Urothelium cell line (cell line): ENCODE results near the gene PRKCE.
"Not testable (repeated sequence)": the region's sequence is repeated elsewhere in the genome, so short reads cannot be mapped to it uniquely, and the experiment has no call there.

Experiments
- DNase-seq: peaks from one replicate; pipeline ENCODE4 v3.0.0; 2011; ENCODE audit warnings: low spot score, mixed read lengths
- FAIRE-seq: peaks from 2 replicates; lab custom pipeline; 2011; peaks lifted over from hg19 to GRCh38; lab: Jason Lieb, UNC

The PRKCE gene

DNA sequence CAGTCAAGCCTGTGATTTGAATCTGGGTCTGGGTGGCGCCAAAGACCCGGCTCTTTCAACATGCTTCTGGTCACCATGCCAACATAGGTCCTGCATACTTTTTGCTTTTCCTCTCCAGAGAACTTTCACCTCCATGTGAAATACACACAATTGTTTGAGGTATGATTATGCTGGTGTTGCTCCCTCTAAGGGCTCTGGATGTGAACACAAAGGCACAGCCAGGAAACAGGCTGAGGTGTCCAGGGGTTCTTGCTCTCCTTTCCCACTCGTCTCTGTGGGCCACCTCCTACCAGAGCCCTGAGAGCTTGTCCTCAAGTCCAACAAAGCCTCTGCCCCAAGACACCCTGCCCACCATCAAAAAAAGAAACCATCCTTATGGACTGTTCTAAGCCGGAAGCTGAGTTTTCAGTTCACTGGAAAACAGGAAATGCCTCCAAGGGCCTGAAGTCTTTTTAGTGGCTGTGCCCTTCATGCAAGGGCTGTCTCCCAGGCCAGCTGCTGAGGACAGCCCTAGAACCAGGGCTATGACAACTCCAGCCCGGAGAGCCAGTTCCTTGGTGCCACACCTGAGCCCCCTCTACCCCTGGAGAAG lies 545.5 kb downstream of the PRKCE start:
- DNase-seq (no peak), FAIRE-seq (no peak)

DNA sequence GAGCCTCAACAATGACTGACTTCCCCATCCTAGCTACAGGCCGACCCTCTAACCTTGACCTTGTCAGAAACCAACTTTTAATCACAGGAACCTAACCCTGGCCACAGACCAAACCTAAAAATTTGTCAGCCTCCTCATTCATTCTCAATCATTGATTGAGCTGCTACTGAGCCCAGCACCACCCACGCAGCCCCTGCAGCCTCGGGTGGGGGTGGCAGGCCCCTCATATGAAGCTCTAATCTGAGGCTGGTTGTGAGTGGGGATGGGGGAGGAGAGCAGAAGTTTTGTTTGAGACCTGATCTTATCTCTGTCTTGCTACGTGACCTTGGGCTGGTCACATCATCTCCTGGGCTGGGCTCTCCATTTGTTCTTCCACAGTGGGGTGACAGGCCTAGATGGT lies 546.2 kb downstream of the PRKCE start:
- FAIRE-seq (no peak), DNase-seq (no peak)

DNA sequence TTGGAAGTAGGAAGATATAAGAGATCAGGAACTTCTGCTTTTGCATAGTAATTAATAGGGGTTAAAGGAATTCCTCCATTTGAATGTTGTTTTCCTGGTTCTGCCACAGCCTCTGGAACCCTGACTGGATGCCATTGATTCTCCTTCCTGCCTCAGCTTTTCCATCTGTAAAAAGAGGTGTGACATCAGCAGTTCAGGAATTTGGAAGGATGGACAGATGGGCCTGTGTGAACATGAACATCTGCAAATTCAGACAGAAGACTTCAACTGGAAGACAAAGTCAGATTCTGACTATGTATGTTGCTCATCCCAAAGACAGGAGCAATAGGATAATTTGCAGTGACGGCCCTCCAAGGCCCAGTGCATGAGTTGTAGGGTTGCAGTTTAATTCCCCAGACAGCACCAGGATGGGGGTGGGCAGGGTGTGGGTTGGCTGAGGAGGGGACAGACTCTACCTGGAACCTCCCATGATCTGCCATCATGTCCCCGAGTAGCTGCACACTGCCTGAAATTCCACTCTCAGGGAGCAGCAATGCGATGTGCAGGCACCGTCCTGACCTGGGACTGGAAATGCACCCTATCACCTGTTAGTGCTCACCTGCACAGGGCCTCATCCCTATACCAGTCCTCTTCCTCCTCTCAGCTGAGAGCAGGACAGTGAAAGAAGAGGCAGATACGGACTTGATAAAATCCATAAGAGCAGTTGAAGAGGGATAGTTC lies 546.8 kb downstream of the PRKCE start:
- no peak for DNase-seq
- no peak for FAIRE-seq

DNA sequence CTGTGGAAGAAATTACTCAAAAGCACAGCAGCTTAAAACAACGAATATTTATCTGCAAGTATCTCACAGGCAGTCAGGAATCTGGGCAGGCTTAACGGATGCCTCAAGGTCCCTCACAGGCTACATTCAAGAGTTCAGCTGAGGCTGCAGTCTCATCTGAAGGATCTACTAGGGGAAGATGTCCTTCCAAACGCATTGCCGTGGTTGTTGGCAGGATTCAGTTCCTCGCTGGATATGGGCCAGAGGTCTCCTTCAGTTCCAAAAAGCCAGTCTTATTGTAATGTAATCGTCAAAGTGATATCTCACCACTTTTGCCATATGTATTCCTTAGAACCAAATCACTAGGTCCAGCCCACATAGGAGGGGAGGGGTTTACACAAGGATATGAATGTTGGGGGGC lies 547.5 kb downstream of the PRKCE start:
- DNase-seq (no peak), FAIRE-seq (no peak)

DNA sequence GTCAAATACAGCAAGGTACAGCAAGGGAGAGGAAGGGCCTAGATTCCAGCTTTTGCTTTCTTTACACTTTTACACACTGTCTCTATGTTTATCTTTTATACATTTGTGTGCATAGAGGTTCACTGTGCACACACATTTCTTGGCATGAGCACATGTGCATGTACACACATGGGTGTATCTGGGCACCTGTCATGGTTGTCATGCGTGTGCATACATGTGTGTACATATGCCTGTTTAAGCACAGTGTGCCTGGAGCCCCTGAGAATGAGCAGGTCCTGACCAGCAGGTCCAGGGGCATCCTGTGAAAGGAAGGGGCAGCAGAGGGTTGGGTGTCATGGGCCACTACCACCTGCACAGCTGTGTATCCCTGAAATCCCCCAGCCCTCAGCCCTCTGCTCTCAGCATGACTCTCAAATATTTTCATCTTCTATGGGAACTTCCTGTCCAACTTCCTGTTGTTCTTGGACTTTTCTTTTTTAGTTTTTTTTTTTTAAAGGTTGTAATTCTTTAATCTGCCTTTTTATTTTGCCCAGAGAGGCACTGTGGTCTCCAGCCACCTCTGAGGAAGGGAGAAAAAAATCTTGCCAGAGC lies 548.7 kb downstream of the PRKCE start:
- DNase-seq (no peak), FAIRE-seq (no peak)

DNA sequence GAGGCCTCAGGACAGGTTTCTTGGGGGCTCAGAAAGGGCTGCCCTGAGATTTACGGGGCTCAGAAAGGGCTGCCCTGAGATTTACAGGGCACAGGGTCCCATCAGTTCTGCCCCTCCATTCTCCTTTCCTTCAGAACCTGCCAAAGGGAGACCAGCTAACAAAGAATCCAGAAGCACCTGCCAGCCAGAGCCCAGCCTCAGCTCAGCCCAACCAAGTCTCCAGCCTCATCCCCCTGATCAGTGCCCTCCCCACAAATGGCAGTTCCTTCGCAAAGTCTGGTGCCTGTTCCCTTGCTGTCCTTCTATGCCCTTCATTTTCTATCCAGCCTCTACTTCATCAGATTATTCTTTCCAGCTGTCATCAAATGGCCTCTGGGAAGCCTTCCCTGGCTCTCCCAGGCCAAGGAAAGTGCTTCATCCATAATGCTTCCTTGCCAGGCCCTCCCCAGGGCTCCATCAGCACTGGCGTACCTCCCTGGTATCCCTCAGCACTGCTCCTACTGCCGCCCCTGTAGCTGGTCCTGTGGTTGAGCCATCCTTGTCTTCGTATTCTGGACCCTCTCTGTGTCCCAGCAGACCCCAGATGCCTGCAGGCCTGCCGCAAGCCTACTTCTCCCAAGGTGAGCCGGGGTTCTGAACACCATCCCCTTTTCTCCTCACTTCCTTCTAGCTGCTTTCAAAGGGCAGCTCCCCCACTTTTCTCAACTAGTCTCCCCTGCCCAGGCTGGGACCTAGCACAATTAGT lies 549.6 kb downstream of the PRKCE start:
- no peak for DNase-seq
- FAIRE-seq, result no peak

DNA sequence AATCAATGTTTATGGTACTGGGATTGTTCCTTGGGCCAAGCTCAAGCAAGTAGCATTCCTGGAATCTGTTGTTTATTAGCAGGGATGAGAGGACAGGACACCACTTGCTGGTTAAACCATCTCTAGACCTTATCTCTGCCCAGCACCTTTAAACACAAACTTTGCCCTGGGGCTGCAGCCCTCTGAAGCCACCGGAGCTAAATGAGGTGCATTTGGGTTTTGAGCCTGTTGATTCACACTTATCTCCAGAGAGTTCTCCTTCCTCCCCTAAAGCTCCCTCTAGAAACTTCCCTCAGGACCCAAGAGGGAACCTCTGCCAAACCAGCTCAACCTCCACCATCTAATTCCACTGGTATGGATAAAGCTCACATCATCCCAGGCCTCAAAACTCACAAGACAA lies 551.0 kb downstream of the PRKCE start:
- FAIRE-seq, result no peak

DNA sequence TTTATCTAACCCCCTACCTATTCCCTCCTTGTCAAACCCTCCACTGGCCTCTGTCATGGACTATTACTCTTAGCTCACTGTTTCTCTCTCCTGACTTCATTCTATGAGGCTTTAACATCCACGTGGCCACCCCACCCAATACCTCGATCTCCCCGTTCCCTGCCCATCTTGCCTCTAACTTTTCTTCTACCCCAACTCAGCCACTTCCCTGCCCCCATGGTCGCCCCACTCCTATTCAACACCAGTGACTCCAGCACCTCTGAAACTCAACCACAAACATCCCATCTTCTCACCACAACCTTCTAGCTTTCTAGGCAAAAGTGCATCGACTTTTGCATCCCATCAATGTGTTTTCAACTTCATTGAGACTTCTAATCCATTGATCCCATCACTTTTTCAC lies 551.5 kb downstream of the PRKCE start:
- DNase-seq, result no peak
- FAIRE-seq, result no peak

More for the DNA sequence above, 551.0 kb downstream of the PRKCE start:
- DNase-seq, result no peak

DNA sequence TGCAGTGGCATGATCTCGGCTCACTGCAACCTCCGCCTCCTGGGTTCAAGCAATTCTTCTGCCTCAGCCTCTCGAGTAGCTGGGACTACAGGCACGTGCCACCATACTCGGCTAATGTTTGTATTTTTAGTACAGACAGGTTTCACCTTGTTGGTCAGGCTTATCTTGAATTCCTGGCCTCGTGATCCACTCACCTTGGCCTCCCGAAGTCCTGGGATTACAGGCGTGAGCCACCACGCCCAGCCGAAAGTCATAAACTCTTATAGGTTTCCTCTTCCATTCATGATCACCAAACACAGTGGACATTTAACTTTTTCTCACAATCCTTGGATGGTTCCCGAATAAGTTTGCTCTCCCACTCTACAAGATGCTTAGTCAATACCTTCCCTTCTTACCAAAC lies 552.2 kb downstream of the PRKCE start:
- not testable (repeated sequence) for FAIRE-seq

DNA sequence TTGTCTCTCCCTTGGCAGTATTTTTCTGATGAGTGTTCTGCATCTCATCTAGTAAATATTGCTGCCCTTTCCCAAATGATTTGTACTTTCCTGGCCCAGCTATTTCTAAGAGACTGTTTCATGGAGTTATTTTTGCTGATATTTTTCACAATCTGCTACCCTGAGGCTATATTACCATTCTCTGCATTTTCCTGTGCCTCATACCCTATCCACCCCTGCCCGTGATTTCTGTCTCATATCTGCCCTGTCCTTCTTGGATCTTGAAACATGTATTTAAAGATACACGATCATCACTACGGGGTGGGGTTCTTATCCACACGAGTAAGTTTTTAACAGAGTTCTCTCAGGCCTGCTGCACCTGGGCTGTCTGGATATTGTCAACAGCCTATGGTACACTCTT lies 556.1 kb downstream of the PRKCE start:
- DNase-seq (no peak), FAIRE-seq (no peak)

More for the DNA sequence above, 552.2 kb downstream of the PRKCE start:
- DNase-seq, result not testable (repeated sequence)

DNA sequence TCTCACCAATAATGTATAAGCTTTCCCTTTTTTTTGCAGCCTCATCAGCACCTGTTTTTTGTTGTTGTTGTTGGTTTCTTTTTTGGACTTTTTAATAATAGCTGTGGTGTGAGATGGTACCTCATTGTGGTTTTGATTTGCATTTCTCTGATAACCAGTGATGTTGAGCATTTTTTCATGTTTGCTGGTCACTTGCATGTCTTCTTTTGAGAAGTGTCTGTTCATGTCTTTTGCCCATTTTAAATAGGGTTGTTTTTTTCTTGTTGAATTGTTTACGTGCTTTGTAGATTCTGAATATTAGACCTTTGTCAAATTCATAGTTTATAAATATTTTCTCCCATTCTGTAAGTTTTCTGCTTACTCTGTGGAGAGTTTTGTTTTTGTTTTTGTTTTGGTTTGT lies 557.3 kb downstream of the PRKCE start:
- DNase-seq (no peak), FAIRE-seq (no peak)

DNA sequence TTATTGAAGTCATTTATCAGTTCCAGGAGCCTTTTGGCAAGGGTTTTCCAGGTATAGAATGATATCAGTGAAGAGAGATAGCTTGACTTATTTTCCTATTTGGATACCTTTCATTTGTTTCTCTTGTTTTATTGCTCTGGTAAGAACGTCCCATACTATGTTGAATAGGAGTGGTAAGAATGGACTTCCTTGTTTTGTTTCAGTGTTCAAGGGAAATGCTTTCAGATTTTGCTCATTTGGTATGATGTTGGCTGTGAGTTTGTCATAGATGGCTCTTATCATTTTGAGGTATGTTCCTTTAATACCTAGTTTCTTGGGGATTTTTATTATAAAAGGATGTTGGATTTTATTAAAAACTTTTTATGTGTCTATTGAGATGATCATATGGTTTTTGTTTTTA lies 558.6 kb downstream of the PRKCE start:
- DNase-seq, result no peak
- no peak for FAIRE-seq

DNA sequence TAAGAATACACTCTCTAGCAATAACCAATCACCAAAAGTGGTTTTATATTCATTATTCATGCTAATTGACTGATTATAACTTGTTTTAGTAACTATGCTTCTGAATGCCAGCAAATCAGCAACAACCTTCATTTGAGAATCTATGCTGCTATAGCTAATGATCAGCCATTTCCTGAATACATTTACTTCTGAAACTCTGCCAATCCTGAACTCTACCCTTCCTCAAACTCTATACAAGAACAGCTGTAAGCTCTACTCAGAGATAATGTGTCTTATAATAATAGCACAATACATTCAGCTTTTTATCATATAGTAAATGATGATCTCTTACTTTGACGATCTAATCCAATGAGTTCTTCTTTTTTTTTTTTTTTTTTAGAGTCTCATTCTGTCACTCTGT lies 560.0 kb downstream of the PRKCE start:
- FAIRE-seq, result no peak
- no peak for DNase-seq

DNA sequence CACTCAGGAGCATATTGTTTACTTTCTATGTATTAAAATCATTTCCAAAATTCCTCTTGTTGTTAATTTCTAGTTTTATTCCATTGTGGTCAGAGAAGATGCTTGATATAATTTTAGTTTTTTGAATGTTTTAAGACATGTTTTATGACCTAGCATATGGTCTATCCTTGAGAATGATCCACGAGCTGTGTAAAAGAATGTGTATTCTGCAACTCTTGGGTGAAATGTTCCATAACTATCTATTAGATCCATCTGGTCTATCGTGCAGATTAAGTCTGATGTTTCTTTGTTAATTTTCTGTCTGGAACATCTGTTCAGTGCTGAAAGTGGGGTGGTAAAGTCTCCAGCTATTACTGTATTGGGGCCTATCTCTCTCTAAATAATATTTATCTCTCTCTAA lies 562.4 kb downstream of the PRKCE start:
- FAIRE-seq (no peak), DNase-seq (no peak)

DNA sequence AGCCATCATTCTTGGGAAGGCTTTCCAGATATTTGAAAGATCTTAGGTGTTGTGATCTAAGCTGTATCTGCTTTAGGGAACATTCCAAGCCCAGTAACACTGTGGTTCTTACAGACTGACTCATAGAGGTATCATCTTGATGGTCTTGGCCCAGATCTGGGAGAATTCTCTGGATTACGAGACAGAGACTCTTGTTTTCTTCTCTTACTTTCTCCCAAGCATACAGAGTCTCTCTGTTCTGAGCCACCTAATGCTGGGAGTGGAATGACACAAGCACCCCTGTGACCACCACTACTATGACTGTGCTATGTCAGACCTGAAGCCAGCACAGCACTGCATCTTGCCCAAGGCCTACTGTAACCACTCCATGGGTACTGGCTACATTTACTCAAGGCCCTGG lies 564.7 kb downstream of the PRKCE start:
- DNase-seq, result no peak

DNA sequence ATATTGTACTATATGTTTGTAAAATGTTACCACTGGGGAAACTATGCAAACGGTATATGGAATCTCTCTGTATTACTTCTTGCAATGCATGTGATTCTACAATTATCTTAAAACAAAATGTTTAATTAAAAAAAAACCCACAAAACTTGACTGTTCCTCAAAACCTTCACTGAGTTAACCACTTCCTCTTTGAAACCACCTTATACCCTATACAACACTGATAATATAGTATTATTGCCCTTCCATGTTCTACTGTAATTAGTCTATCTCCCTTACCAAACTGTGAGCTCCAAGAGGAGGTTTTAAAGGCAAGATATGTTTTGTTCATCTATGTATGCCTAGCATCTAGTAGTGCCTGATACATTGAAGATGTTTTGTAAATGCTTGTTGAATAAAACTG lies 572.0 kb downstream of the PRKCE start:
- DNase-seq, FAIRE-seq: not testable (repeated sequence)

More for the DNA sequence above, 564.7 kb downstream of the PRKCE start:
- no peak for FAIRE-seq

DNA sequence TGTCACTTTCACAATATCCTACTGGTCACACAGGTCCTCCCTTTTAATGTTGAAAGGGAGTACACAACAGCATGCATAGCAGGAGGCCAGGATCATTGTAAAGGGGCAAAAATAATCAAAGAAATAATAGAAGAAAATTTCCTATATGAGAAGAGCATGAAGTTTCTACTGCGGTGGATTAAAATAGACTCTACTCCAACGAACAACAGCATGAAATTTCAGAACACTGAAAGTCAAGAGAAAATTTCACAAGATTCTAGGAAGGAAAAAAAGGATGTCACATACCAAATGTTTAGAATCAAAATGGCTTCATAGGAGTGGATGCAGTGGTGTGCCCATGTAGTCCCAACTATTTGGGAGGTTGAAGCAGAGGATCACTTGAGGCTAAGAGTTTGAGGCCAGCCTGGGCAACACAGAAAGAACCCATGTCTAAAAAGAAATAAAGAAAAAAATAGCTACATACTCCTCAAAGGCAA lies 573.7 kb downstream of the PRKCE start:
- FAIRE-seq, result no peak

DNA sequence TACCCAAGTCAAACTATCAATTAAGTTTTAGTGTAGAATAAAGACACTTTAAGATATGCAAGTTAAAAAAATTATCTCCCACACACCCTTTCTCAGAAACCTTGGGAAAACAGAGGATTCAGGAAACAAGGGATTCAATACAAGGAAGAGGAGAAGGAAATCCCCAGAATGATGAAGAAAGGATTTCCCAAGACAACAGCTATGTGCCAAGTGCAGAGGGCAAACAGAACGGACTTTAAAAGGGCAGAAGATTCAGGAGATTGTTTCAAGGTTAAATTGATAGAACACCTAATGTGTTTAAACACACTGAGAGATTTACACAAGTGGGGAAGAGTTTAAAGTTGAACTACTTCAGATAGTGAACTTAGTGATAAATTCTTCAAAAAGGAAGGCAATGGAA lies 574.3 kb downstream of the PRKCE start:
- FAIRE-seq (no peak), DNase-seq (no peak)

More for the DNA sequence above, 573.7 kb downstream of the PRKCE start:
- DNase-seq, result no peak

DNA sequence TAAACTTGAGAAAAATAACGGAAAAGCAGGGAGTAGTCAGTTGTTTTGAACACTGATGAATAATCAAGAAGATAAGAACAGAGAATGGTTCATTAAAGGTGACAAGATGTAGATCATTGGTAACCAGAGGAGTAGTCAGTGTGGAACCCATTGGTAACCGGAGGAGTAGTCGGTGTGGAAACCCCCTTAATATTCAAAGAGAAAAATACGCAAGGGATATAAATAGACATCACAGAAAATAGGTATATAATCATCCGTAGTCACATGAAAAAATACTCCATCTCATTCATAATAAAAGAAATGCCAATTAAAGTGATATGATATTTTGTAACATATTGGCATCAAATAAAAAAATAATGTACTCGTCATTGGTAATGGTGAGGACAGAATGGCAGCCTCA lies 575.1 kb downstream of the PRKCE start:
- DNase-seq (no peak), FAIRE-seq (no peak)

DNA sequence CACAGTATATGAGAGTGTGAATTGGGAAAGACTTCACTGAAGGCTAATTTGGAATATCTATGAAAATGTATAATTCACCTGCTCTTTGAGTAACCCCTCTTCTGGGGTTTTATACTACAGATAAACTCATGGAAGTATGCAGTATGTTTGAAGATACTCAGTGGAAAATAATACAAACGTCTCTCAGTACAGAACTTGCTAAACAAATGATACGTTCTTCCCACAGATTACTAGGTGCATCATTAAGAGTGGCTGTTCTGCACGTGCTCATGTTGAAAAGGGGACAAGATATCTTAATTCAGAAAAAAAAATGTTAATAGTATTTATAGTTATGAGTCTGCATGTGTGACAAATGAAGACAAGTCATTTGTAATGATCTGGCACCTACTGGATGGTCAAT lies 575.5 kb downstream of the PRKCE start:
- FAIRE-seq (no peak), DNase-seq (no peak)

DNA sequence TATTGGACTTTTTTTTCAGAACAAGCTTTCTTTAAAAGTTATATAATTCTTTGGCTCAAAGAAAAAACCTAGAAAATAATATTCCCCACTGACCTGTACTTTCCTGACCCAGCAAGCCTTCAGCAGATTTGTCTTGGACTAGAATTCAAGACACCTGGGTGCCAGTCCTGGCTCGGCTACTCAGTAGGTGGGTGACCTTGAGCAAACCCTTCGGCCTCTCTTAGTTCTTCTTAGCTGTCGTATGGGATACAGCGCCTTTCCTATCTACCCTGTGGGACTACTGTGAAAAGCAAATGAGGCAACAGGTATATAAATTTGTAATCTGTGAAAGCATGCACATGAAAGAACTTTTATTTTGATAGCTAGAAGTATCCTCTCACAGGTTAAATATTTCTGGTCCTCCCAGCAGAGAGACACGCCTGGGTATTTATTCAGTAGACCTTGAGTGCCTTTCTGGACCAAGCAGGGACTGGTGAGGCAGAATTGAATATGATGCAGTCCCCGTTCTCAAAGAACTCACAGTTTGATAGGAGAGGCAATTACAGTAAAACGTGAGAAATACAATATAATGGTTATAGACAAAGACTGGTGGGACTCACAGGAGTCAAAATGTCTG lies 576.3 kb downstream of the PRKCE start:
- DNase-seq, result no peak
- no peak for FAIRE-seq
